B cell (primary cell): Measurements from ENCODE around the gene PCDHA2. TPM values are rescaled to one million over a fixed set of nuclear protein-coding genes. Genes with fewer than 3 reads are reported as not detected.

Experiments used
- ATAC-seq: fragments of 200-7000 bp; cut with Tn5 transposase; one replicate; pipeline ENCODE4 v1.10.0; 2021; ENCODE audit warnings: low read depth, mild to moderate bottlenecking, moderate number of reproducible peaks, moderate library complexity
- CTCF ChIA-PET: fragments of 350-600 bp; sonication (Branson Sonifier 250); formaldehyde crosslinking; loops from one replicate; lab custom pipeline; 2021; ENCODE audit warnings: antibody characterized with exemption, inconsistent platforms; lab: Charles Lee
- POLR2A ChIA-PET: fragments of 350-600 bp; sonication (Branson Sonifier 250); formaldehyde crosslinking; loops from one replicate; lab custom pipeline; 2021; ENCODE audit warnings: antibody characterized with exemption; lab: Charles Lee
- DNase-seq: peaks from one replicate; pipeline ENCODE4 v3.0.0; 2013
- H2AFZ ChIP-seq: 2 replicates; pipeline ENCODE4 v1.6.1; 2012; ENCODE audit warnings: mild to moderate bottlenecking, low read depth, low read length; ENCODE audit not compliant: insufficient read depth, poor library complexity, severe bottlenecking
- H3K27ac ChIP-seq, 2 donors: 1 replicate in 1 of 2; 2 replicates in 1 of 2; pipeline ENCODE4 v1.5.1; 2012 to 2013; ENCODE audit warnings: low read length in 2 of 2, mild to moderate bottlenecking in 2 of 2, moderate library complexity in 1 of 2
- H3K27me3 ChIP-seq, 4 experiments: fragments of 200-600 bp in 1 of 4; sonication (generic) in 1 of 4; replicated peaks in 1 of 4; 1 replicate in 2 of 4; 2 replicates in 2 of 4; pipeline versions ENCODE4 v1.6.1 to v1.7.0; 2013 to 2016; ENCODE audit warnings: low read length in 3 of 4, mild to moderate bottlenecking in 2 of 4, mixed read lengths in 1 of 4, moderate library complexity in 1 of 4; ENCODE audit not compliant: insufficient read depth in 4 of 4, control insufficient read depth in 3 of 4; ENCODE audit errors: control extremely low read depth in 1 of 4
- H3K36me3 ChIP-seq, 2 experiments: replicated peaks in 1 of 2; 1 replicate in 1 of 2; 2 replicates in 1 of 2; pipeline versions ENCODE4 v1.6.1 to v1.7.1; 2013; ENCODE audit warnings: low read length in 1 of 2; ENCODE audit not compliant: insufficient read depth in 2 of 2, control insufficient read depth in 1 of 2; ENCODE audit errors: control extremely low read depth in 1 of 2, extremely low read depth in 1 of 2
- H3K4me1 ChIP-seq, 2 donors: fragments of 200-600 bp in 1 of 2; sonication (generic) in 1 of 2; 1 replicate in 1 of 2; 2 replicates in 1 of 2; pipeline versions ENCODE4 v1.5.1 to v1.6.1; 2013 to 2017; ENCODE audit warnings: low read length in 2 of 2; ENCODE audit not compliant: control insufficient read depth in 2 of 2, insufficient read depth in 2 of 2
- H3K4me2 ChIP-seq: replicated peaks from 2 replicates; pipeline ENCODE3; 2012; ENCODE audit warnings: mild to moderate bottlenecking, low read depth, low read length; ENCODE audit not compliant: poor library complexity, severe bottlenecking
- H3K4me3 ChIP-seq, 5 experiments: fragments of 200-600 bp in 1 of 5; sonication (generic) in 1 of 5; 1 replicate in 3 of 5; 2 replicates in 2 of 5; pipeline versions ENCODE4 v1.5.1 to v1.7.0; 2011 to 2016; ENCODE audit warnings: low read length in 4 of 5, mild to moderate bottlenecking in 4 of 5, low read depth in 2 of 5, control low read depth in 1 of 5, moderate library complexity in 1 of 5; ENCODE audit not compliant: insufficient read depth in 1 of 5; ENCODE audit errors: control extremely low read depth in 1 of 5, extremely low read depth in 1 of 5
- H3K79me2 ChIP-seq: fragments of 200-600 bp; sonication (generic); one replicate; pipeline ENCODE4 v1.6.0; 2016; ENCODE audit warnings: low read length; ENCODE audit not compliant: control insufficient read depth, insufficient read depth
- H3K9ac ChIP-seq: fragments of 200-600 bp; sonication (generic); 2 replicates; pipeline ENCODE4 v1.6.1; 2017; ENCODE audit warnings: mild to moderate bottlenecking, low read length, moderate library complexity
- H3K9me3 ChIP-seq, 3 donors: one replicate each; pipeline versions ENCODE4 v1.6.1 to v1.7.1; 2013; ENCODE audit warnings: low read length in 2 of 3; ENCODE audit not compliant: control insufficient read depth in 2 of 3, insufficient read depth in 1 of 3; ENCODE audit errors: control extremely low read depth in 1 of 3
- H4K20me1 ChIP-seq: 2 replicates; pipeline ENCODE4 v1.6.0; 2012; ENCODE audit warnings: mild to moderate bottlenecking, low read length; ENCODE audit not compliant: insufficient read depth, control insufficient read depth, poor library complexity, severe bottlenecking
- H3K27ac Mint-ChIP-seq: one replicate; pipeline ENCODE4 v1.8.0; 2021; ENCODE audit warnings: mixed read lengths
- H3K27me3 Mint-ChIP-seq: one replicate; pipeline ENCODE4 v1.8.0; 2021; ENCODE audit warnings: mixed read lengths
- H3K4me1 Mint-ChIP-seq: one replicate; pipeline ENCODE4 v1.8.0; 2021; ENCODE audit warnings: mixed read lengths
- H3K4me3 Mint-ChIP-seq: one replicate; pipeline ENCODE4 v1.8.0; 2021; ENCODE audit warnings: mixed read lengths
- H3K9me3 Mint-ChIP-seq: one replicate; pipeline ENCODE4 v1.8.0; 2022; ENCODE audit warnings: mixed read lengths; ENCODE audit not compliant: insufficient read depth
- EZH2 ChIP-seq: IDR thresholded peaks from 2 replicates; pipeline ENCODE4 v1.6.1; 2012; ENCODE audit warnings: borderline replicate concordance, low read depth, mild to moderate bottlenecking, moderate library complexity, low read length; ENCODE audit not compliant: insufficient read depth, poor library complexity, severe bottlenecking
- WGBS: methylation state at CpG from one replicate; pipeline ENCODE4 v1.1.5; 2013; ENCODE audit warnings: missing lambda C conversion rate; ENCODE audit not compliant: insufficient coverage; 5-methylcytosine and 5-hydroxymethylcytosine counted together
- intact Hi-C: fragments of 100-400 bp; cut with micrococcal nuclease; formaldehyde crosslinking; loops from one replicate; pipeline ENCODE4 v1.10.0; 2022
- polyA plus RNA-seq: library from polyadenylated mRNA; depleted of rRNA; stranded (reverse); fragments of >200 nt; gene quantifications from 2 replicates; pipeline ENCODE4 v1.2.3, GENCODE V29; 2012
- total RNA-seq, 2 donors: library from RNA; stranded (reverse); fragments of 120-200 nt in 1 of 2; gene quantifications; 1 replicate in 1 of 2; 2 replicates in 1 of 2; pipeline versions ENCODE4 v1.2.3 to v1.2.4, GENCODE V29; 2013 to 2022

Gene PCDHA2
- total and polyA plus RNA-seq, 2 donors (not counting 1 experiment from before 2014, with no cell fraction given), result not detected

DNA sequence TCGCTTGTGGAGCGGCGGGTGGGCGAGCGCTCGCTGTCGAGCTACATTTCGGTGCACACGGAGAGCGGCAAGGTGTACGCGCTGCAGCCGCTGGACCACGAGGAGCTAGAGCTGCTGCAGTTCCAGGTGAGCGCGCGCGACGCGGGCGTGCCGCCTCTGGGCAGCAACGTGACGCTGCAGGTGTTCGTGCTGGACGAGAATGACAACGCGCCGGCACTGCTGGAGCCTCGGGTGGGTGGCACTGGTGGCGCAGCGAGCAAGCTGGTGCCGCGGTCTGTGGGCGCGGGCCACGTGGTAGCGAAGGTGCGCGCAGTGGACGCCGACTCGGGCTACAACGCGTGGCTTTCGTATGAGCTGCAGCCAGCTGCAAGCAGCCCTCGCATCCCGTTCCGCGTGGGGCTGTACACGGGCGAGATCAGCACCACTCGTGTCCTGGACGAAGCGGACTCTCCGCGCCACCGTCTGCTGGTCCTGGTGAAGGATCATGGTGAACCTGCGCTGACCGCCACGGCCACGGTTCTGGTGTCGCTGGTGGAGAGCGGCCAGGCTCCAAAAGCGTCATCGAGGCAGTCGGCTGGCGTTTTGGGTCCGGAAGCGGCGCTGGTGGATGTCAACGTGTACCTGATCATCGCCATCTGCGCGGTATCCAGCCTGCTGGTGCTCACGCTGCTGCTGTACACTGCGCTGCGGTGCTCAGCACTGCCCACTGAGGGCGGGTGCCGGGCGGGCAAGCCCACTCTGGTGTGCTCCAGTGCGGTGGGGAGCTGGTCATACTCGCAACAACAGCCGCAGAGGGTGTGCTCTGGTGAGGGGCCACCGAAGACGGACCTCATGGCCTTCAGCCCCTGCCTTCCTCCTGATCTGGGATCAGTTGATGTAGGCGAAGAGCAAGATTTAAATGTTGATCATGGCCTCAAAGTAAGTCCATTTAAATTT lies 48.4 kb downstream of the PCDHA2 start:
- intact Hi-C loops, result no loop called here
- H3K4me3 ChIP-seq, result no peak overlapping the region
- H2AFZ ChIP-seq, result no peak overlapping the region
- peaks cover 18% of the 10 kb centered on the region for H3K27me3 Mint-ChIP-seq
- TF ChIP-seq EZH2, result no peak
- no peaks in the 10 kb centered on the region for H3K79me2 ChIP-seq
- ChIA-PET CTCF (interaction anchor here (0.7 kb wide), 1 partner anchor 16 kb away, joined by 3 read pairs; no protein-coding TSS in a partner anchor), POLR2A (no interaction called here)
- no peak overlapping the region for H3K27ac ChIP-seq
- H3K9me3 Mint-ChIP-seq, result peaks cover 6% of the 10 kb centered on the region
- H3K4me2 ChIP-seq, result no peak overlapping the region
- no peak overlapping the region for H3K9ac ChIP-seq
- DNase-seq (no peak), ATAC-seq (no peak)
- H3K27me3 ChIP-seq, result peaks cover 0 to 5% (median 2%) of the 10 kb centered on the region in 4 experiments
- H3K9me3 ChIP-seq, result peaks cover 2 to 31% (median 13%) of the 10 kb centered on the region in 3 donors
- no peak overlapping the region for H3K4me3 Mint-ChIP-seq
- H3K36me3 ChIP-seq, result no peaks in the 10 kb centered on the region
- 59% methylated on average over 86 of the region's 87 CpGs for WGBS
- no peaks in the 10 kb centered on the region for H3K4me1 ChIP-seq
- no peaks in the 10 kb centered on the region for H3K4me1 Mint-ChIP-seq
- no peak overlapping the region for H3K27ac Mint-ChIP-seq
- H4K20me1 ChIP-seq, result no peaks in the 10 kb centered on the region

Other genes starting within 250 kb of the PCDHA2 start
- gene EIF4EBP3, start 247.2 kb upstream of the PCDHA2 start, total RNA-seq, result 8.8 and 15.0 TPM in 2 replicates
- 13.8 and 18.2 TPM in 2 replicates for gene EIF4EBP3, start 247.2 kb upstream of the PCDHA2 start, polyA plus RNA-seq
- gene SRA1, start 237.4 kb upstream of the PCDHA2 start, total RNA-seq, result 25.6 and 27.1 TPM in 2 replicates
- gene SRA1, start 237.4 kb upstream of the PCDHA2 start, polyA plus RNA-seq, result 23.2 and 34.4 TPM in 2 replicates
- gene APBB3, start 230.3 kb upstream of the PCDHA2 start, total RNA-seq, result 73.9 and 79.7 TPM in 2 replicates
- 126 and 156 TPM in 2 replicates for gene APBB3, start 230.3 kb upstream of the PCDHA2 start, polyA plus RNA-seq
- gene SLC35A4, start 230.0 kb upstream of the PCDHA2 start, total RNA-seq, result 44.0 and 48.6 TPM in 2 replicates
- 32.6 and 57.8 TPM in 2 replicates for gene SLC35A4, start 230.0 kb upstream of the PCDHA2 start, polyA plus RNA-seq
- gene CD14, start 161.7 kb upstream of the PCDHA2 start, total RNA-seq, result 0.97 and 1.8 TPM in 2 replicates
- gene CD14, start 161.7 kb upstream of the PCDHA2 start, polyA plus RNA-seq, result 4.3 and 11.4 TPM in 2 replicates
- 33.3 and 36.2 TPM in 2 replicates for gene TMCO6, start 155.4 kb upstream of the PCDHA2 start, total RNA-seq
- 70.4 and 78.3 TPM in 2 replicates for gene TMCO6, start 155.4 kb upstream of the PCDHA2 start, polyA plus RNA-seq
- 40.7 and 41.9 TPM in 2 replicates for gene NDUFA2, start 147.2 kb upstream of the PCDHA2 start, total RNA-seq
- gene NDUFA2, start 147.2 kb upstream of the PCDHA2 start, polyA plus RNA-seq, result 45.3 and 65.9 TPM in 2 replicates
- gene IK, start 147.0 kb upstream of the PCDHA2 start, total RNA-seq, result 108 and 110 TPM in 2 replicates
- 54.0 and 91.0 TPM in 2 replicates for gene IK, start 147.0 kb upstream of the PCDHA2 start, polyA plus RNA-seq
- gene WDR55, start 129.9 kb upstream of the PCDHA2 start, total RNA-seq, result 44.7 and 46.2 TPM in 2 replicates
- gene WDR55, start 129.9 kb upstream of the PCDHA2 start, polyA plus RNA-seq, result 43.4 and 55.9 TPM in 2 replicates
- 2.5 and 3.0 TPM in 2 replicates for gene DND1, start 121.3 kb upstream of the PCDHA2 start, total RNA-seq
- gene DND1, start 121.3 kb upstream of the PCDHA2 start, polyA plus RNA-seq, result 3.6 and 4.3 TPM in 2 replicates
- 60.5 and 65.6 TPM in 2 replicates for gene HARS1, start 103.5 kb upstream of the PCDHA2 start, total RNA-seq
- 32.6 and 46.1 TPM in 2 replicates for gene HARS1, start 103.5 kb upstream of the PCDHA2 start, polyA plus RNA-seq
- 65.1 and 68.0 TPM in 2 replicates for gene HARS2, start 103.4 kb upstream of the PCDHA2 start, total RNA-seq
- gene HARS2, start 103.4 kb upstream of the PCDHA2 start, polyA plus RNA-seq, result 27.3 and 38.0 TPM in 2 replicates
- 55.7 and 55.8 TPM in 2 replicates for gene ZMAT2, start 94.4 kb upstream of the PCDHA2 start, total RNA-seq
- gene ZMAT2, start 94.4 kb upstream of the PCDHA2 start, polyA plus RNA-seq, result 11.2 and 18.3 TPM in 2 replicates
- gene PCDHA1, start 8.7 kb upstream of the PCDHA2 start, total RNA-seq, result not detected in 2 replicates
- not detected in 2 replicates for gene PCDHA1, start 8.7 kb upstream of the PCDHA2 start, polyA plus RNA-seq
- gene PCDHA3, start 6.2 kb downstream of the PCDHA2 start, total RNA-seq, result not detected in 2 replicates
- gene PCDHA3, start 6.2 kb downstream of the PCDHA2 start, polyA plus RNA-seq, result not detected in 2 replicates
- gene PCDHA4, start 12.2 kb downstream of the PCDHA2 start, total RNA-seq, result not detected in 2 replicates
- not detected in 2 replicates for gene PCDHA4, start 12.2 kb downstream of the PCDHA2 start, polyA plus RNA-seq
- gene PCDHA5, start 26.8 kb downstream of the PCDHA2 start, total RNA-seq, result not detected in 2 replicates
- gene PCDHA5, start 26.8 kb downstream of the PCDHA2 start, polyA plus RNA-seq, result not detected in 2 replicates
- not detected in 2 replicates for gene PCDHA6, start 33.1 kb downstream of the PCDHA2 start, total RNA-seq
- not detected in 2 replicates for gene PCDHA6, start 33.1 kb downstream of the PCDHA2 start, polyA plus RNA-seq
- gene PCDHA7, start 39.4 kb downstream of the PCDHA2 start, total RNA-seq, result not detected in 2 replicates
- 0.03 TPM in 1 of 2 replicates, not detected in the other for gene PCDHA7, start 39.4 kb downstream of the PCDHA2 start, polyA plus RNA-seq
- not detected in 2 replicates for gene PCDHA8, start 46.3 kb downstream of the PCDHA2 start, total RNA-seq
- not detected in 2 replicates for gene PCDHA8, start 46.3 kb downstream of the PCDHA2 start, polyA plus RNA-seq
- gene PCDHA9, start 53.5 kb downstream of the PCDHA2 start, total RNA-seq, result not detected in 2 replicates
- not detected in 2 replicates for gene PCDHA9, start 53.5 kb downstream of the PCDHA2 start, polyA plus RNA-seq
- not detected in 2 replicates for gene PCDHA10, start 61.0 kb downstream of the PCDHA2 start, total RNA-seq
- gene PCDHA10, start 61.0 kb downstream of the PCDHA2 start, polyA plus RNA-seq, result not detected in 2 replicates
- gene PCDHA11, start 74.1 kb downstream of the PCDHA2 start, total RNA-seq, result not detected in 2 replicates
- not detected in 2 replicates for gene PCDHA11, start 74.1 kb downstream of the PCDHA2 start, polyA plus RNA-seq
- gene PCDHA12, start 80.5 kb downstream of the PCDHA2 start, total RNA-seq, result not detected in 2 replicates
- not detected in 2 replicates for gene PCDHA12, start 80.5 kb downstream of the PCDHA2 start, polyA plus RNA-seq
- gene PCDHA13, start 87.3 kb downstream of the PCDHA2 start, total RNA-seq, result not detected in 2 replicates
- not detected in 2 replicates for gene PCDHA13, start 87.3 kb downstream of the PCDHA2 start, polyA plus RNA-seq
- not detected in 2 replicates for gene PCDHAC1, start 131.4 kb downstream of the PCDHA2 start, total RNA-seq
- gene PCDHAC1, start 131.4 kb downstream of the PCDHA2 start, polyA plus RNA-seq, result not detected in 2 replicates
- not detected in 2 replicates for gene PCDHAC2, start 171.6 kb downstream of the PCDHA2 start, total RNA-seq
- not detected in 2 replicates for gene PCDHAC2, start 171.6 kb downstream of the PCDHA2 start, polyA plus RNA-seq